Measurements from ENCODE around the gene C13orf46.

The C13orf46 gene

GRCh38 chr13:113971471-113972231 lies 2.2 kb downstream of the C13orf46 start:
- no peak for DNase-seq (ENCODE audit: low read depth, low spot score)

- DNase-seq (ENCODE audit: low read depth, low spot score) = no peak
Measured at GRCh38 chr13:113970810-113971470, 2.9 kb downstream of the C13orf46 start.

- DNase-seq (ENCODE audit: low read depth, low spot score) = no peak
Measured at GRCh38 chr13:113969973-113970611, 3.8 kb downstream of the C13orf46 start.

- DNase-seq (ENCODE audit: low read depth, low spot score) = no peak
Measured at GRCh38 chr13:113969311-113969972, 4.4 kb downstream of the C13orf46 start.

- no peak for DNase-seq (ENCODE audit: low read depth, low spot score)
Measured at GRCh38 chr13:113968463-113969310, 5.2 kb downstream of the C13orf46 start.

- DNase-seq (ENCODE audit: low read depth, low spot score) = no peak
Measured at GRCh38 chr13:113967729-113968462, 6.0 kb downstream of the C13orf46 start.

- DNase-seq (ENCODE audit: low read depth, low spot score) = no peak
Measured at GRCh38 chr13:113967206-113967720, 6.6 kb downstream of the C13orf46 start.

GRCh38 chr13:113965968-113966884 lies 7.7 kb downstream of the C13orf46 start:
- no peak for DNase-seq (ENCODE audit: low read depth, low spot score)

GRCh38 chr13:113965383-113965874 lies 8.4 kb downstream of the C13orf46 start:
- DNase-seq (ENCODE audit: low read depth, low spot score) = no peak

- no peak for DNase-seq (ENCODE audit: low read depth, low spot score)
Measured at GRCh38 chr13:113964251-113964995, 9.5 kb downstream of the C13orf46 start.

GRCh38 chr13:113963376-113963775 lies 10.5 kb downstream of the C13orf46 start:
- no peak for DNase-seq (ENCODE audit: low read depth, low spot score)

GRCh38 chr13:113962975-113963374 lies 10.9 kb downstream of the C13orf46 start:
- DNase-seq (ENCODE audit: low read depth, low spot score) = no peak

GRCh38 chr13:113962386-113962785 lies 11.5 kb downstream of the C13orf46 start:
- DNase-seq (ENCODE audit: low read depth, low spot score) = no peak

GRCh38 chr13:113960276-113960948 lies 13.5 kb downstream of the C13orf46 start:
- no peak for DNase-seq (ENCODE audit: low read depth, low spot score)

- no peak for DNase-seq (ENCODE audit: low read depth, low spot score)
Measured at GRCh38 chr13:113959198-113959597, 14.7 kb downstream of the C13orf46 start.

- no peak for DNase-seq (ENCODE audit: low read depth, low spot score)
Measured at GRCh38 chr13:113958373-113958772, 15.5 kb downstream of the C13orf46 start.

- no peak for DNase-seq (ENCODE audit: low read depth, low spot score)
Measured at GRCh38 chr13:113956571-113956970, 17.3 kb downstream of the C13orf46 start.

GRCh38 chr13:113955691-113956090 lies 18.2 kb downstream of the C13orf46 start:
- DNase-seq (ENCODE audit: low read depth, low spot score) = no peak
